Measurements from ENCODE around the gene TNFAIP1.
"Not testable (repeated sequence)": the region's sequence is repeated elsewhere in the genome, so short reads cannot be mapped to it uniquely, and the experiment has no call there.

TNFAIP1 gene

DNA sequence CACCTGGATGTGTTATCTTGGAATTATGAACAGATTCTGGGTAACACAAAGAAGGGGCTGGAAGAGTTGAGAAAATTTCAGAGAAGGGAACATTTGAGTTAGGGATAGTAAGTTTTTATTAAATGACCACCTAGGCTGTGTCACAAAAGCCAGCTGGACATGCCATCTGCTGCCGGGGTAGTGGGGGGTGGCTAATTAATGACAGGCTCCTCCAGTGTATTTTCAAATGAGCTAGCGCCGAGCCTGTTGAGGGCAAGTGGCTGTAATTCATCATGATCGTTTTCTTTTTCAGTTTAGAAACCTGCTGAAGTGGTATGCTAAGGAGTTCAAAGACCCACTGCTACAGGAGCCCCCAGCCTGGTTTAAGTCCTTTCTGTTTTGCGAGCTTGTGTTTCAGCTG is 10.3 kb upstream of the TNFAIP1 start:
- DNase-seq, result no peak

DNA sequence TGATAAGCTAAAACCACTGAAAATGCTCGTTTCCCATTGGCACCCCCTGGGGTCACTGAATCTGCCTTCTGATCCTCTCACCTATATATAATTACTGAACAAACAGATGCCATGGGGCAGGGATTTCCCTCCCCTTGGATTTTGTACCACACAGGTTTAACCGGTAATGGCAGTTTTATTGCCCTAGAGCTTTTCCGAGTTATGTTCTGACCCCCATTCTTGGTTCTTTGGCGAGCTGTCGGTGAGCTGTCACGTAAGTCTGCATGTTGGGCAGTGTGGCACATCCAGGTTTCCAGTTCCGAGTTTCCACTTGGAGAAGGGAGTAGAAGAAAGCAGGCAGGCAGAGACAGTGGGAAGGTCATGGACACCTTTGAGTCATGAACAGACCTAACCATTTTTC is 9.4 kb upstream of the TNFAIP1 start:
- no peak for DNase-seq

GRCh38 chr17:28327031-28327607 is 8.4 kb upstream of the TNFAIP1 start:
- DNase-seq, result no peak

DNA sequence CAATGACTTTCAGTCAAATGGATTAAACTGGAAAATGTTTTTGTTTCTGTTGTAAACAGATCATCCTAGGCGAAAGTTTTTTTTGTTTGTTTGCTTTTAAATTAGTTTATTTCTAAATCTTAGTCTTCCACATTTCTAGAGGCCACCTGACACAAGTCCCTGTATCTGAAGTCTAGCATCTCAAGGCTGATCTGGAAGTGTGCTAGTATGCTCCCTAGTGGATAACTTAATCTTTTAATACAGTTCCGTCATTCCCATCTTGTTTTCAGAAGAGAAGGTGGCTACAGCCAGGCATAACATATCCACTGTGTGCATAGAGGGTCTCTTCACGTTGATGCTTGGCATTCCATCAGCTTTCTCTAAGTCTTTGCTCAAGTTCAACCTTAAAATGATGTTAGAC is 7.9 kb upstream of the TNFAIP1 start:
- DNase-seq, result no peak

- no peak for DNase-seq
Measured at GRCh38 chr17:28328325-28328724, 7.2 kb upstream of the TNFAIP1 start.

- DNase-seq, result no peak
Measured at GRCh38 chr17:28330671-28331070, 4.9 kb upstream of the TNFAIP1 start.

GRCh38 chr17:28331891-28332420 is 3.6 kb upstream of the TNFAIP1 start:
- no peak for DNase-seq

DNA sequence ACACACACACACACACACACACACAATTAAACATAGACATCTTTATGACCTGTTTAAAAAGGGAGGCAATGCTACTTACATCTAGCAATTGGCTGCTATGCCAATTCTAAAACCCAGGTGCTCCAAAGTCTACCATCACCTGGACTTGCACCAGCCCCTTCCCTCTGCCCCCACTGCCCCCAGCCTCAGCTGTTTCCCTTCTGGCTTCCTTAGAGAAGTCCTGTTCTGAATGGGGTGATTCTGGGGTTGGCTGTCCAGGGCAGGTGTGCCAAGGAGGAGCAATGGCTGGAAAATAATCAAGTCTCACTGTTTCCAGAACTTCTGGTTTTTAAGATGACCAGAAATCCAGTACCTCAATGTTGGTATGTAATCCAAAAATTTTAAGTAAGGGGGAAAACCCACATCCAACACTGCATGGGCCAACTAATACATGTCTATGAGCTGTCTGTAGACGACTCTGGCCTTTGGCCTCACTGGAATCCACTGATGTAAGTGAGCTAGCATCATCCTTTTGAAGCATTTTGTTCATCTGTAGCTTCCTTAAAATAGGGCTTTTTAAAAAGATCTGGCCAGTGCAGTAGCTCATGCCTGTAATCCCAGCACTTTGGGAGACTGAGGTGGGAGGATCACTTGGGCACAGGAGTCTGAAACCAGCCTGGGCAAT is 2.3 kb upstream of the TNFAIP1 start:
- no peak for DNase-seq

DNA sequence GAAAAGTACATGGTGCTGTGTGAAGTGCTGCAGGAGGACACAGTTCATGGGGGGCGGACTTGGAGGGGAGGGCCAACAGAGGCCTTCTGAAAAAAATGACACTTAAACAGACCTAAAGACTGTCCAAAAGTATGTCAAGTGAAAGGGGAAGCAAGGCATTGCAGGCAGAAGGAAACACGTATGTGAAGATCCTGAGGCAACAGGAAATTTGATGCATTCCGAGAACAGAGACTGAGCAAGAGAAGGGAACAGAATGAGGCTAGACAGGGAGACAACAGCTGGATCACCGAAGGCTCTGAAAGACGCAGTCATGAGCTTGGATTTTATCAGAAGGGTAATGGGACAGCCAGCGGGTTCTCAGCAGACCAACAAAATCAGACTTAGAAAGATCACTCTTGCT is 1.4 kb upstream of the TNFAIP1 start:
- DNase-seq, result no peak

GRCh38 chr17:28334666-28335200 is 828 bp upstream of the TNFAIP1 start:
- no peak for DNase-seq

GRCh38 chr17:28335959-28336871 is 654 bp downstream of the TNFAIP1 start:
- no peak for DNase-seq

GRCh38 chr17:28338056-28338768 is 2.7 kb downstream of the TNFAIP1 start:
- no peak for DNase-seq

GRCh38 chr17:28338769-28339212 is 3.2 kb downstream of the TNFAIP1 start:
- DNase-seq, result not testable (repeated sequence)

- DNase-seq, result no peak
Measured at GRCh38 chr17:28339431-28339830, 3.9 kb downstream of the TNFAIP1 start.

DNA sequence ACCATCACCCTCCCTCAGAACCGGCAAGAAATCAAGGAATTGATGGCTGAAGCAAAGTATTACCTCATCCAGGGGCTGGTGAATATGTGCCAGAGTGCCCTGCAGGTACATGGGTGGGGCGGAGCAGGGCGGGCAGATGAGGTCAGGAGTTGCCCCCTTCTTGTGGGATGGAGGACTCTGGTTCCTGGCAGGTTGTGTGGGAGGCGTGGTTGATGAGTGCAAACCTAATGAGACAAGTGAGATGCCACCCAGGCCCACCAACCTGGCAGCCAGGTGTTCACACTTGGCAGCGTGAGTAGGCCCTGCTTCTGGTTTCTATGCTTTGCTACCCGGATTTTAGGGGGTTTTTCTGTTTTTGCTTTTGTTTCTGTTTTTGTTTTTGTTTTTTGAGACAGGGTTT is 4.8 kb downstream of the TNFAIP1 start:
- no peak for DNase-seq

DNA sequence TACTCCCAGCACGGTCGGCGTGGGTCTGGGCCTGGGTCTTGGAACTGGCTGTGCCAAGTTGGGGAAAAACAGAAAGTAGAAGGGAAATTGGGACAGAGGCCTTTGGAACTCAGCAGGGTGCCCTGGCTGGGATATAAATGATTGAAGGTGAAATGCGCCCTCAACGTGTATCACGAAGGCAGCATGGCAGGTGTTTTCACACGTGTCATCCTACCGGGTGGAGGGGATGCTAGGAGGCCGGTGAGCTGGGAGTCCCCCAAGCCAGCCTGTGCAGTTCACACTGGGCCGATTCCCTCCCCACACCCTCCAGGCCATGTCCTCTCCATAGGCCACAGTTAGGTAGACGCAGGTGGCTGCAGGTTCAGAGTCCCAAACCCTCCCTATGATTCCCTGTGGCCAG is 6.0 kb downstream of the TNFAIP1 start:
- DNase-seq, result no peak

DNA sequence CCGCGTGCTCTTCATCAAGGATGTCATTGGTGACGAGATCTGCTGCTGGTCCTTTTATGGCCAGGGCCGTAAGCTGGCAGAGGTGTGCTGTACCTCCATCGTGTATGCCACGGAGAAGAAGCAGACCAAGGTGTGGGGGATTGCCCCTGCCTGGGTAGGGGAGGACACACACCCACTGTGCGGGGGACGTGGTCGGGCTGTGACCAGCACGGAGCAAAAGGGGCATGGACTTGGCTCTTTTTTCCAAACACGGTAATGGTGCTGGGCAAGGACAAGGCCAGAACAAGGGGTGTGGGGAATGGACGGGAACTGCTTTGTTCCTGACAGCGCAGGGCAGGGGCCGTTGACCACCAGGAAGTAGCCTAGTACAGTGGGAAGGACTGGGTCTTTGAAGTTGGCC is 6.8 kb downstream of the TNFAIP1 start:
- no peak for DNase-seq

- no peak for DNase-seq
Measured at GRCh38 chr17:28343491-28343932, 8.0 kb downstream of the TNFAIP1 start.

DNA sequence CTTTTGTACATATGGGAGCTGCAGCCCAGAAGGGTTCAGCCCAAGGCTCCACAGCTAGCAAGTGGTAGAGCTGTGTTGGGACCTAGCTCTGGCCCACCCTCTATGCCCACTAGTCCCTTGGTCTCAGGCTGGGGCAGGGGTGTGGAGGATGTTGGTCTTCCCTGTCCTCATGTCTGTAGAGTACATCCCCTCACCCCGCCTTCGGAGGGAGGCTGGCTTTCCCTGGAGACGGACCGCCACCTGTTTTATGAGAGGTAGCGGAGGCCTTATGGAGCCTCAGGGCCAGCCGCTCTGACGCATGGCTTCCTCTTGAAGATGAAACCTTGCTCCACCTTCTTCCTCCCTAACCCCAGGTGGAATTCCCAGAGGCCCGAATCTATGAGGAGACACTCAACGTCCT is 8.4 kb downstream of the TNFAIP1 start:
- no peak for DNase-seq

DNA sequence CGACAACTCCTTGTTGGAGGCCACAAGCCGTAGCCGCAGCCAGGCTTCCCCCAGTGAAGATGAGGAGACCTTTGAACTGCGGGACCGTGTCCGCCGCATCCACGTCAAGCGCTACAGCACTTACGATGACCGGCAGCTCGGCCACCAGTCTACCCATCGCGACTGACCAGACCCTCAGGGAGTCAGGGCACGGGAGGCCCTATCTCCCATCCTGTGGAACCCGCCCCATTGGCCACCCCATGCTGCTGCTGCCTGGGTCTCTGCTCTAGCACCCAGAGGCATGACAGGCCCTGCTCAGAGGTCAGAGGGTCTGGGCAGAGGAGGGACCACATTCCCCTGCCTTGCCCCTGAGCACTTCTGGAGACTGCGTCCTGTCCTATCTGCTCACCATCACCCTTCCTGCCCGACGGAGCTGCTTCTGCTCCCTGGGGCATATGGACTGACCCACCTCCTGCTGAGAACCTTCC is 8.9 kb downstream of the TNFAIP1 start:
- DNase-seq, result no peak

DNA sequence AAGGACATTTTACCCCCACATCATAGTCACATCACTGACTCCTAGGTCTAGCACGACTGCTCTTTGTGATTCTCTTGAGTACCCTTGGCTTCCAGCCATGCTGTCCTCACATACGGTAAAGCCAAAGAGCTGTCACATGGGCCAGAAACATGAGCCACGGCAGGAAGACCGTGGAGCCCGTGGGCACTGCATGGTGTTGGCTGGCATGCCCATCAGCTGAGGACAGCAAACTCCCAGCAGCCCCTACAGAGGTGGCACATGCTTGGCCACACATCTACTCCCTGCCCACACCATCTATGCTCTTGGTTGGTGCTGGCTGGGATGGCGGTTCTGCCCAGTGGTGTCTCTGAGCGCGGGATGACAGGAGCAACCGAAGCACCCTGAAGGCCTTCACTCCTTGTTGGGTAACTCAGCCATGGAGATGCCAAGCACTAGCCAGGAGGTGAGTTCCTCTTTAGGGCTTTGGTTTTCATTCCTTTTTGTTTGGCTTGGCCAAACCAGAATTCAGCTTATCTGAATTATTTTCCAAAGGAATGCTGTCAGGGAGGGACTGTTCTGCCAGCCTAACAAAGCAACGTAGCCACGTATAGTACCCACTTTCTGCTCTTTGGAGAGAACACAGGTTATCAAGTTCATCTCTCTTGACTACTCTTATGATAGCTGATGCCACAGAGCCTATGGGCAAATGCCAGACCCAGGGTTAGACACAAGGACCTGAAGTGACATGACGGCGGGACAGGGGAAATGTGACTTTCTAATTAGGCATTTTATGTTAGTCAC is 10.0 kb downstream of the TNFAIP1 start:
- no peak for DNase-seq

DNA sequence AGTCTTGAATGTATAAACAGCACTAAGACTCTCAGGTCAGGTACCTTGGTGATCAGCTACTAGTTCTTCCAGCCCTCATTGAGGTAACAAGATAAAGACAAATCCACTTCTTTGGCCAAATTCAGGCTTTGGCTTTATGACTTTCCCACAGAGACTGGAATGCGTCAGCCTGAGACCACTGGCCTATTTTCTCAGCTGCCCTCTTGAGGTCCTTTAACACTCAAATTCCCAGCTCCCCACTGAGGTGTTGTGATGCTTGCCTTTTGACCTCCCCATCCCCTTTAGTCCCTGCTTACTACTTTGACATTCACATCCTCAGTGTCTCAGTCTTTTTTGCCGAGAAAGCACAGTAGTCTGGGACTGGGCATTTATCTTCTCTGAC is 10.6 kb downstream of the TNFAIP1 start:
- DNase-seq, result no peak

Data from central memory CD4-positive, alpha-beta T cell (primary cell).